Activated CD4-positive, alpha-beta T cell treated with anti-CD3 and anti-CD28 coated beads, Interleukin-2, Interleukin-6, amounts not matched to agents 100 ng/mL and 50 ng/mL, durations not matched to agents 16 hours and 8 hours (primary cell): ENCODE measurements around the gene C21orf58.

Experiments
- DNase-seq: peaks from one replicate; pipeline ENCODE4 v3.0.0-alpha.2; 2020

C21orf58 gene

GRCh38 chr21:46253610-46254124, 70.0 kb downstream of the C21orf58 start:
- peak; percentile 64 for DNase-seq

GRCh38 chr21:46252840-46253239, 70.8 kb downstream of the C21orf58 start:
- no peak for DNase-seq
